ENCODE data around the gene ELP6. TPM values are rescaled to one million over a fixed set of nuclear protein-coding genes. Genes with fewer than 3 reads are reported as not detected.

ELP6 gene
- total and polyA plus RNA-seq, 2 donors (not counting 1 experiment from before 2014, with no cell fraction given) = 29.4 to 32.0 TPM

DNA sequence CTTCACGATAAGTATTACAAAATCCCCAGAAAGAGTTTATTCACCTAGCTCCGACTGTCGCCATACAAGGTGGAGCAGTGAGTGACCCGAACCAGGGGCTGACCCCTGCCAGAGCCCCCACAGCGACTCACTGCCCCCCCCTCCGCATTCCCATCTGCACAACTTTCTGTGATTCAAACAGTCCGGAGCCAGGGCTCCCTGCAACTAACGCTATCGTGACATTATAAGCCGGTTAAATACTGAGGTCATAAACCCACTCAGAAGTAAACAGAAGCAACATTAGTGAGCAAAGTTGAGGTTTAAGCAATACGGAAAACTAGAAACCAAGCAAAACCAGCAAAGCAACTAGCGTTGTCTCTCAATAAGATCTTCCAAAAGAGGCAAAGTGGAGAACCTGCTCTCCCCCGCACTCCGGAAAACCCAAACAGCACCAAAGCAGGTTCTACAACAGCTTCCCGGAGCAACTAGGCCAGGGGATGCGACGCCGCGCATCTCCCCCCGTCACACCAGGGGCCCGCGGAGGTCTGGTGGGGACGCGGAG is 38.4 kb downstream of the ELP6 start:
- no peaks in the 10 kb centered on the region for H3K9me3 Mint-ChIP-seq (ENCODE audit: insufficient read depth)
- ChIA-PET POLR2A (interaction anchor here (0.7 to 1.6 kb wide), 4 partner anchors 54 to 938 kb away, joined by 3 to 5 read pairs (median 4); no protein-coding TSS in a partner anchor), CTCF (interaction anchor here (0.9 to 2.7 kb wide), 5 partner anchors 41 to 60 kb away, joined by 3 to 36 read pairs (median 3); no protein-coding TSS in a partner anchor)
- Histone ChIP-seq H2AFZ (ENCODE audit: insufficient read depth, low read depth, low read length, poor library complexity, severe bottlenecking) (peak overlapping the region; percentile 93), H3K4me3 (ENCODE audit: control extremely low read depth in 1 of 5, extremely low read depth in 1 of 5, insufficient read depth in 1 of 5, low read depth in 2 of 5, low read length in 4 of 5) (peak overlapping the region; percentile 68 to 94 (median 81)), H3K4me2 (replicated peaks; ENCODE audit: low read depth, low read length, poor library complexity, severe bottlenecking) (peak overlapping the region; percentile 77), H3K36me3 (replicated peaks in 1 of 2; ENCODE audit: control extremely low read depth in 1 of 2, control insufficient read depth in 1 of 2, extremely low read depth in 1 of 2, insufficient read depth in 2 of 2, low read length in 1 of 2) (no peaks in the 10 kb centered on the region), H3K4me1 (ENCODE audit: control insufficient read depth in 2 of 2, insufficient read depth in 2 of 2, low read length in 2 of 2) (peaks cover 15 to 24% of the 10 kb centered on the region in 2 donors), H3K79me2 (ENCODE audit: control insufficient read depth, insufficient read depth, low read length) (peaks cover 64% of the 10 kb centered on the region), H3K9ac (ENCODE audit: low read length) (peak overlapping the region; percentile 80), H3K9me3 (ENCODE audit: control extremely low read depth in 1 of 3, control insufficient read depth in 2 of 3, insufficient read depth in 1 of 3, low read length in 2 of 3) (no peaks in the 10 kb centered on the region), H3K27ac (ENCODE audit: low read length in 2 of 2) (peak overlapping the region; percentile 33 to 78), H3K27me3 (replicated peaks in 1 of 4; ENCODE audit: control extremely low read depth in 1 of 4, control insufficient read depth in 3 of 4, insufficient read depth in 4 of 4, low read length in 3 of 4) (no peaks in the 10 kb centered on the region), H4K20me1 (ENCODE audit: control insufficient read depth, insufficient read depth, low read length, poor library complexity, severe bottlenecking) (peaks cover 15% of the 10 kb centered on the region)
- no peak for TF ChIP-seq EZH2 (IDR thresholded peaks at IDR 0.05; ENCODE audit: borderline replicate concordance, insufficient read depth, low read depth, low read length, poor library complexity, severe bottlenecking)
- TF ChIP-seq, protein P1, sequence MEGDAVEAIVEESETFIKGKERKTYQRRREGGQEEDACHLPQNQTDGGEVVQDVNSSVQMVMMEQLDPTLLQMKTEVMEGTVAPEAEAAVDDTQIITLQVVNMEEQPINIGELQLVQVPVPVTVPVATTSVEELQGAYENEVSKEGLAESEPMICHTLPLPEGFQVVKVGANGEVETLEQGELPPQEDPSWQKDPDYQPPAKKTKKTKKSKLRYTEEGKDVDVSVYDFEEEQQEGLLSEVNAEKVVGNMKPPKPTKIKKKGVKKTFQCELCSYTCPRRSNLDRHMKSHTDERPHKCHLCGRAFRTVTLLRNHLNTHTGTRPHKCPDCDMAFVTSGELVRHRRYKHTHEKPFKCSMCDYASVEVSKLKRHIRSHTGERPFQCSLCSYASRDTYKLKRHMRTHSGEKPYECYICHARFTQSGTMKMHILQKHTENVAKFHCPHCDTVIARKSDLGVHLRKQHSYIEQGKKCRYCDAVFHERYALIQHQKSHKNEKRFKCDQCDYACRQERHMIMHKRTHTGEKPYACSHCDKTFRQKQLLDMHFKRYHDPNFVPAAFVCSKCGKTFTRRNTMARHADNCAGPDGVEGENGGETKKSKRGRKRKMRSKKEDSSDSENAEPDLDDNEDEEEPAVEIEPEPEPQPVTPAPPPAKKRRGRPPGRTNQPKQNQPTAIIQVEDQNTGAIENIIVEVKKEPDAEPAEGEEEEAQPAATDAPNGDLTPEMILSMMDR (IDR thresholded peaks at IDR 0.05) = no peak
- no peaks in the 10 kb centered on the region for H3K27me3 Mint-ChIP-seq
- intact Hi-C loops (cut with micrococcal nuclease) = loop anchor here (1.0 to 10.0 kb wide), 8 partner anchors 38 to 1478 kb away; partner anchors contain the start of genes ELP6, FYCO1, KIF9 and KLHL18
- H3K27ac Mint-ChIP-seq = peak overlapping the region; percentile 89
- ATAC-seq (ENCODE audit: low read depth) = no peak
- H3K4me3 Mint-ChIP-seq = peak overlapping the region; percentile 90
- H3K4me1 Mint-ChIP-seq = peaks cover 35% of the 10 kb centered on the region
- DNase-seq = no peak
- under 1% methylated on average over 22 of the region's 24 CpGs for WGBS (ENCODE audit: insufficient coverage)

- ChIA-PET POLR2A (interaction anchor here (0.6 kb wide), 1 partner anchor 152 kb away, joined by 9 read pairs; no protein-coding TSS in a partner anchor), CTCF (no interaction called here)
- ATAC-seq (ENCODE audit: low read depth) (no peak), DNase-seq (no peak)
- no peaks in the 10 kb centered on the region for H3K27me3 ChIP-seq (replicated peaks in 1 of 4; ENCODE audit: control extremely low read depth in 1 of 4, control insufficient read depth in 3 of 4, insufficient read depth in 4 of 4, low read length in 3 of 4)
- 93% methylated on average over 3 of the region's 3 CpGs for WGBS (ENCODE audit: insufficient coverage)
- Mint-ChIP-seq H3K4me3 (peak overlapping the region; percentile 42), H3K27ac (peak overlapping the region; percentile 38), H3K27me3 (no peaks in the 10 kb centered on the region), H3K4me1 (peaks cover 38% of the 10 kb centered on the region), H3K9me3 (ENCODE audit: insufficient read depth) (no peaks in the 10 kb centered on the region)
- H3K4me1 ChIP-seq (ENCODE audit: control insufficient read depth in 2 of 2, insufficient read depth in 2 of 2, low read length in 2 of 2) = peaks cover 15 to 24% of the 10 kb centered on the region in 2 donors
- intact Hi-C loops (cut with micrococcal nuclease) = loop anchor here (10.0 kb wide), 1 partner anchor 311 kb away; the partner anchor contains the start of gene SMARCC1
- H3K27ac ChIP-seq (ENCODE audit: low read length in 2 of 2) = peak overlapping the region in 1 of 2 donors; percentile 12
- peaks cover 0 to 7% (median 0%) of the 10 kb centered on the region in 3 donors for H3K9me3 ChIP-seq (ENCODE audit: control extremely low read depth in 1 of 3, control insufficient read depth in 2 of 3, insufficient read depth in 1 of 3, low read length in 2 of 3)
- no peak overlapping the region for H3K9ac ChIP-seq (ENCODE audit: low read length)
- H3K36me3 ChIP-seq (replicated peaks in 1 of 2; ENCODE audit: control extremely low read depth in 1 of 2, control insufficient read depth in 1 of 2, extremely low read depth in 1 of 2, insufficient read depth in 2 of 2, low read length in 1 of 2) = peaks cover 0 to 3% of the 10 kb centered on the region in 2 experiments
- no peak overlapping the region for H3K4me2 ChIP-seq (replicated peaks; ENCODE audit: low read depth, low read length, poor library complexity, severe bottlenecking)
- no peak for TF ChIP-seq EZH2 (IDR thresholded peaks at IDR 0.05; ENCODE audit: borderline replicate concordance, insufficient read depth, low read depth, low read length, poor library complexity, severe bottlenecking)
- TF ChIP-seq, protein P1 (IDR thresholded peaks at IDR 0.05) = no peak
- peaks cover 23% of the 10 kb centered on the region for H4K20me1 ChIP-seq (ENCODE audit: control insufficient read depth, insufficient read depth, low read length, poor library complexity, severe bottlenecking)
- H3K79me2 ChIP-seq (ENCODE audit: control insufficient read depth, insufficient read depth, low read length) = peaks cover 78% of the 10 kb centered on the region
- no peak overlapping the region for H2AFZ ChIP-seq (ENCODE audit: insufficient read depth, low read depth, low read length, poor library complexity, severe bottlenecking)
- no peak overlapping the region for H3K4me3 ChIP-seq (ENCODE audit: control extremely low read depth in 1 of 5, extremely low read depth in 1 of 5, insufficient read depth in 1 of 5, low read depth in 2 of 5, low read length in 4 of 5)
These were observed 40.1 kb downstream of the ELP6 start for GRCh38 chr3:47473391-47473790.

Measured in B cell (primary cell).